Loucy (cell line): ENCODE data around the gene RNF141.

Experiments
- H2AFZ ChIP-seq: fragments of 200-600 bp; sonication (generic); 2 replicates; pipeline ENCODE4 v1.6.0; 2016; ENCODE audit warnings: antibody characterized with exemption, mild to moderate bottlenecking, low read length, moderate library complexity
- H3F3A ChIP-seq: fragments of 200-600 bp; 2 replicates; pipeline ENCODE4 v1.6.0; 2016; ENCODE audit warnings: antibody characterized with exemption, low read depth, mild to moderate bottlenecking
- H3K27me3 ChIP-seq: fragments of 200-600 bp; sonication (generic); 2 replicates; pipeline ENCODE4 v1.6.1; 2014; ENCODE audit warnings: low read length, mild to moderate bottlenecking; ENCODE audit not compliant: insufficient read depth, poor library complexity, severe bottlenecking
- H3K36me3 ChIP-seq: fragments of 200-600 bp; sonication (generic); 2 replicates; pipeline ENCODE4 v1.6.1; 2016; ENCODE audit warnings: low read length; ENCODE audit not compliant: insufficient read depth
- H3K4me1 ChIP-seq: fragments of 200-600 bp; sonication (generic); 2 replicates; pipeline ENCODE4 v1.5.1; 2014; ENCODE audit warnings: low read length, mild to moderate bottlenecking; ENCODE audit not compliant: insufficient read depth, poor library complexity, severe bottlenecking
- H3K4me2 ChIP-seq: fragments of 200-600 bp; sonication (generic); 2 replicates; pipeline ENCODE4 v1.6.0; 2014; ENCODE audit warnings: antibody characterized with exemption, low read length, low read depth, mild to moderate bottlenecking; ENCODE audit not compliant: poor library complexity, severe bottlenecking
- H3K4me3 ChIP-seq: fragments of 200-600 bp; sonication (generic); 2 replicates; pipeline ENCODE4 v1.5.1; 2014; ENCODE audit warnings: low read length, mild to moderate bottlenecking, mixed read lengths; ENCODE audit not compliant: poor library complexity, severe bottlenecking
- H3K79me2 ChIP-seq: fragments of 200-600 bp; sonication (generic); 2 replicates; pipeline ENCODE4 v1.6.1; 2014; ENCODE audit warnings: low read length; ENCODE audit not compliant: insufficient read depth
- H3K9ac ChIP-seq: fragments of 200-600 bp; sonication (generic); 2 replicates; pipeline ENCODE4 v1.6.0; 2014; ENCODE audit warnings: mild to moderate bottlenecking, low read depth, low read length, moderate library complexity; ENCODE audit not compliant: poor library complexity, severe bottlenecking
- H3K9me2 ChIP-seq: fragments of 200-600 bp; sonication (generic); replicated peaks from 2 replicates; pipeline ENCODE4 v1.6.1; 2016; ENCODE audit warnings: low read depth, low read length, mixed read lengths
- H3K9me3 ChIP-seq: fragments of 200-600 bp; sonication (generic); 2 replicates; pipeline ENCODE4 v1.6.1; 2014; ENCODE audit warnings: mild to moderate bottlenecking, antibody characterized with exemption, low read length, low read depth; ENCODE audit not compliant: insufficient read depth
- H4K20me1 ChIP-seq: fragments of 200-600 bp; sonication (generic); 2 replicates; pipeline ENCODE4 v1.6.0; 2014; ENCODE audit warnings: antibody characterized with exemption, low read length, mild to moderate bottlenecking; ENCODE audit not compliant: insufficient read depth, poor library complexity, severe bottlenecking
- EZH2phosphoT487 ChIP-seq: fragments of 200-600 bp; IDR thresholded peaks from 2 replicates; pipeline ENCODE4 v1.6.1; 2018; ENCODE audit warnings: antibody characterized with exemption, mild to moderate bottlenecking, moderate library complexity, borderline replicate concordance
- TF ChIP-seq, protein P1 (sequence below): fragments of 200-600 bp; sonication (generic); conservative IDR thresholded peaks from 2 replicates; pipeline ENCODE4 v1.5.1; 2014; ENCODE audit warnings: mild to moderate bottlenecking, antibody characterized with exemption, low read length

RNF141 gene

DNA sequence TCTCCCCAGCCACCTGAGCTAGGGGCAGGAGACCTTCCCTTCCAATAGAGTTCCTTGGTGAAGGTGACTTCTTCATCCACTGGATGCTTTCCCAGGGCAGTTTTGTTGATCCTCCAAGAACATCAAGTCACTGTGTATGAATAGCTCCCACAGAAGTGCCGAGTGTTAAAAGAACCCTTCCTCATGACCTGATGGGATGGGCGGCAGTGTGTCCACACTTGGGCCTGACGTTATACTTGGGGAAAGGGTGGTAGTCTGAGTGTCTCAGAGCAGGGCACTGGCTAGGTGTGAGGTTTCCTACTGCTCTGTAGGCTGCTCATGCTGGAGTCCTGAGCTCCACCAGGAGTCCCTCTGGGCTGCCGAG, 35.0 kb upstream of the RNF141 start:
- no peak overlapping the region for H3K4me2 ChIP-seq
- H3K36me3 ChIP-seq: no peaks in the 10 kb centered on the region
- no peak overlapping the region for H3K4me3 ChIP-seq
- no peaks in the 10 kb centered on the region for H3K27me3 ChIP-seq
- H3K4me1 ChIP-seq: peaks cover 22% of the 10 kb centered on the region
- no peaks in the 10 kb centered on the region for H3K9me2 ChIP-seq
- H2AFZ ChIP-seq: no peak overlapping the region
- no peaks in the 10 kb centered on the region for H3K79me2 ChIP-seq
- TF ChIP-seq, protein P1, sequence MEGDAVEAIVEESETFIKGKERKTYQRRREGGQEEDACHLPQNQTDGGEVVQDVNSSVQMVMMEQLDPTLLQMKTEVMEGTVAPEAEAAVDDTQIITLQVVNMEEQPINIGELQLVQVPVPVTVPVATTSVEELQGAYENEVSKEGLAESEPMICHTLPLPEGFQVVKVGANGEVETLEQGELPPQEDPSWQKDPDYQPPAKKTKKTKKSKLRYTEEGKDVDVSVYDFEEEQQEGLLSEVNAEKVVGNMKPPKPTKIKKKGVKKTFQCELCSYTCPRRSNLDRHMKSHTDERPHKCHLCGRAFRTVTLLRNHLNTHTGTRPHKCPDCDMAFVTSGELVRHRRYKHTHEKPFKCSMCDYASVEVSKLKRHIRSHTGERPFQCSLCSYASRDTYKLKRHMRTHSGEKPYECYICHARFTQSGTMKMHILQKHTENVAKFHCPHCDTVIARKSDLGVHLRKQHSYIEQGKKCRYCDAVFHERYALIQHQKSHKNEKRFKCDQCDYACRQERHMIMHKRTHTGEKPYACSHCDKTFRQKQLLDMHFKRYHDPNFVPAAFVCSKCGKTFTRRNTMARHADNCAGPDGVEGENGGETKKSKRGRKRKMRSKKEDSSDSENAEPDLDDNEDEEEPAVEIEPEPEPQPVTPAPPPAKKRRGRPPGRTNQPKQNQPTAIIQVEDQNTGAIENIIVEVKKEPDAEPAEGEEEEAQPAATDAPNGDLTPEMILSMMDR: no peak
- no peak for TF ChIP-seq EZH2phosphoT487
- H3K9me3 ChIP-seq: no peaks in the 10 kb centered on the region
- no peaks in the 10 kb centered on the region for H4K20me1 ChIP-seq
- H3F3A ChIP-seq: no peaks in the 10 kb centered on the region
- H3K9ac ChIP-seq: no peak overlapping the region

DNA sequence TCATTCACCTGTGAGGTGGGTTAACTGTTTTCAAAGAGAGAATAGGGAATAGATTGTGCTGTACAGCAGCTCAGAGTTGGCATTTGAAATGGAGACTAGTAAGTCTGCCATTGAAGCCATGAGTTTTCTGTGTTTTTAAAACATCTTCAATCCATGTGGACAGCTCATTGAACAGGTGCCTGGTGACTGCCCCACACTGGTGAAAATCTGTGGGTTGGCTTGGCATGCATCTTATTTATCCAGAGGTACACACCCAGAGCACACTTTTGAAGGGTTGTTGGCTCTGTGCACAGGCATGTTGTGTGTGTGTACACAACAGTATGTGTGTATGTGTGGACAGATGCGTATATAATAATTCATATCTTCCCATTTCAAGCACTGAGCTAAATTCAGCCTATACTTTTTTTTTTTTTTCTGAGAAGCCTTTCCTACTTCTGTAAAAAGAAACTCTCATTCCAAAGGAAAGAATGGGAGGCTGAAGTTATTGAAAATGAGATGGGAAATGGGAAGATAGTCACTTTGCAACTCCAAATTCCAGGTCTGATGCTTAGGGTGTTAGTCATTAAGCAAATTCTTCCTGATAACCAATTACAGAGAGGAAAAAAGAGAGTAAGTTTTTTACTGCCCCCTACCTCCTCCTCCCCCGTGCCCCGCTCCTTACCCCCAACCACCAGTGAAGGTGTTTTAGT, 34.5 kb upstream of the RNF141 start:
- H3K9ac ChIP-seq: no peak overlapping the region
- no peaks in the 10 kb centered on the region for H3K9me3 ChIP-seq
- no peaks in the 10 kb centered on the region for H3K27me3 ChIP-seq
- no peaks in the 10 kb centered on the region for H3F3A ChIP-seq
- H3K36me3 ChIP-seq: no peaks in the 10 kb centered on the region
- H4K20me1 ChIP-seq: no peaks in the 10 kb centered on the region
- no peak overlapping the region for H2AFZ ChIP-seq
- no peaks in the 10 kb centered on the region for H3K9me2 ChIP-seq
- TF ChIP-seq, protein P1: no peak
- TF ChIP-seq EZH2phosphoT487: no peak
- H3K4me2 ChIP-seq: no peak overlapping the region
- no peaks in the 10 kb centered on the region for H3K79me2 ChIP-seq
- H3K4me3 ChIP-seq: no peak overlapping the region
- H3K4me1 ChIP-seq: peaks cover 20% of the 10 kb centered on the region

DNA sequence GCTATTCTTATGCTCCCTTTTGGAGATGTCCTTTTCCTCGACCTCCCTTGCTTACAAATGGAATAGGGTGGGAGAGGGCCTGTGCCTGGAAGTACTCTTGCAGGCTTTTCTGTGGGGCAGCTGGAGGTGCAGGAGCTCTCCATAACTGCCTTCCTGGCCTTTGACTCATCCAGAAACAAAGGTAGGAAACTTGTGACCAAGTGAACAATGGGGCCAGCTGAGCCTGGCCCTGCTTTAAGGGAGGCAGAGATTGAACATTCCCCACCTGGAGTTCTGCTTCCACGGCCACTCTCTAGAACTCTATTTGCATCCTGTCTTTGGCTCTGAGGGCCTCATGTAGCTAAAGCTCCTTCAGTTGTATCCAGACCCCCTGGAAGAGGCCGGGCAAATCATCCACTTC, 32.6 kb upstream of the RNF141 start:
- H4K20me1 ChIP-seq: no peaks in the 10 kb centered on the region
- no peak overlapping the region for H3K4me2 ChIP-seq
- H3K4me3 ChIP-seq: no peak overlapping the region
- no peak for TF ChIP-seq EZH2phosphoT487
- TF ChIP-seq, protein P1: no peak
- no peaks in the 10 kb centered on the region for H3K27me3 ChIP-seq
- H3F3A ChIP-seq: no peaks in the 10 kb centered on the region
- no peaks in the 10 kb centered on the region for H3K79me2 ChIP-seq
- H3K9ac ChIP-seq: no peak overlapping the region
- peaks cover 15% of the 10 kb centered on the region for H3K4me1 ChIP-seq
- H3K9me3 ChIP-seq: no peaks in the 10 kb centered on the region
- H3K36me3 ChIP-seq: no peaks in the 10 kb centered on the region
- H3K9me2 ChIP-seq: no peaks in the 10 kb centered on the region
- H2AFZ ChIP-seq: no peak overlapping the region
